Thoracic aorta (tissue), 2 donors: Measurements from ENCODE around the gene MUC5B. TPM values are rescaled to one million over a fixed set of nuclear protein-coding genes. Genes with fewer than 3 reads are reported as not detected.

Source experiments
- ATAC-seq: fragments of 150-250 bp; one replicate; pipeline ENCODE4 v1.8.0; 2017; ENCODE audit warnings: low read depth; ENCODE audit not compliant: insufficient number of reproducible peaks, low FRiP score
- DNase-seq: peaks from one replicate; pipeline ENCODE4 v3.0.0-alpha.2; 2020; ENCODE audit warnings: low spot score
- H3K27ac ChIP-seq, 2 donors: fragments of 200-600 bp; sonication (generic); 1 replicate in 1 of 2; 2 replicates in 1 of 2; pipeline ENCODE4 v1.5.1; 2016; ENCODE audit warnings: mild to moderate bottlenecking in 2 of 2, moderate library complexity in 2 of 2
- H3K27me3 ChIP-seq: fragments of 200-600 bp; sonication (generic); replicated peaks from 2 replicates; pipeline ENCODE4 v1.6.0; 2016; ENCODE audit warnings: mild to moderate bottlenecking; ENCODE audit not compliant: insufficient read depth
- H3K36me3 ChIP-seq: fragments of 200-600 bp; sonication (generic); one replicate; pipeline ENCODE4 v1.5.1; 2016
- H3K4me1 ChIP-seq, 2 donors: fragments of 200-600 bp; sonication (generic); 1 replicate in 1 of 2; 2 replicates in 1 of 2; pipeline versions ENCODE4 v1.5.1 to v1.6.0; 2016; ENCODE audit warnings: low read depth in 2 of 2, mild to moderate bottlenecking in 1 of 2; ENCODE audit not compliant: control insufficient read depth in 1 of 2
- H3K4me3 ChIP-seq: fragments of 200-600 bp; sonication (generic); 2 replicates; pipeline ENCODE4 v1.5.1; 2016; ENCODE audit warnings: mild to moderate bottlenecking
- H3K9me3 ChIP-seq: fragments of 200-600 bp; sonication (generic); 2 replicates; pipeline ENCODE4 v1.5.1; 2016
- CTCF ChIP-seq: fragments of 200-600 bp; sonication (generic); IDR thresholded peaks from one replicate; pipeline ENCODE4 v1.5.1; 2019; ENCODE audit warnings: antibody characterized with exemption
- total RNA-seq, 2 donors: library from RNA; depleted of rRNA; stranded (reverse); fragments of >200 nt; gene quantifications; one replicate each; pipeline versions ENCODE4 v1.1.0 to v1.2.3, GENCODE V29; 2016

MUC5B gene
- total RNA-seq, 2 donors from 2014 or later: not detected

GRCh38 chr11:1293619-1294015, 70.8 kb downstream of the MUC5B start:
- Histone ChIP-seq H3K36me3 (peaks cover 53% of the 10 kb centered on the region), H3K27me3 (no peaks in the 10 kb centered on the region), H3K27ac (no peak overlapping the region), H3K4me1 (peaks cover 0 to 5% of the 10 kb centered on the region in 2 donors), H3K9me3 (no peaks in the 10 kb centered on the region), H3K4me3 (no peak overlapping the region)
- ATAC-seq: no peak
- TF ChIP-seq CTCF: no peak
- no peak for DNase-seq

DNA sequence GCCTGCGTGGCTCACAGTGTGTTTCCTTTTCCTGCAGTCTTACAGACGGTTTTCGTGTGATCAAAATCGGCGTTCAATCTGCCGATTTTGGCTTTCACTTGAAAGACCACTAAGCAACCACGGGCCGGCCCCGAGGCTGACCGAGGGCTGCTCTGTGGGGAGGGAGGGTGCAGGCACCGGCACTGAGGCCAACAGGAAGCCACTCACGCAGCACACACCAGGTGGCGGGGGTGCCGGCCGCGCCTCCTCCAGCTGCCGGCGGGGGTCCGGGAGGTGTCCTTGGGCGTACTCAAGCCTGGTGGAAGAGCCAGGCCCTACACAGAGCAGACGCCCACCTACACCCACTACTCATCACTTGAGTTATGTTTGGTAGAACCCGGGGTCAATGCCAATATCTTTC, 72.2 kb downstream of the MUC5B start:
- H3K9me3 ChIP-seq: no peaks in the 10 kb centered on the region
- H3K4me1 ChIP-seq: peaks cover 6 to 18% of the 10 kb centered on the region in 2 donors
- H3K36me3 ChIP-seq: peaks cover 38% of the 10 kb centered on the region
- ATAC-seq (no peak), DNase-seq (no peak)
- H3K27ac ChIP-seq: no peak overlapping the region
- no peak for TF ChIP-seq CTCF
- H3K27me3 ChIP-seq: no peaks in the 10 kb centered on the region
- no peak overlapping the region for H3K4me3 ChIP-seq

- no peak for DNase-seq
- Histone ChIP-seq H3K36me3 (peaks cover 33% of the 10 kb centered on the region), H3K27ac (no peak overlapping the region), H3K4me3 (no peak overlapping the region), H3K27me3 (no peaks in the 10 kb centered on the region), H3K4me1 (peaks cover 8 to 23% of the 10 kb centered on the region in 2 donors), H3K9me3 (no peaks in the 10 kb centered on the region)
- no peak for TF ChIP-seq CTCF
- no peak for ATAC-seq
Measured at GRCh38 chr11:1295591-1295990, 72.7 kb downstream of the MUC5B start.

- H3K27me3 ChIP-seq: no peaks in the 10 kb centered on the region
- no peak overlapping the region for H3K4me3 ChIP-seq
- peaks cover 33% of the 10 kb centered on the region for H3K36me3 ChIP-seq
- no peak for TF ChIP-seq CTCF
- peaks cover 8 to 27% of the 10 kb centered on the region in 2 donors for H3K4me1 ChIP-seq
- no peaks in the 10 kb centered on the region for H3K9me3 ChIP-seq
- ATAC-seq: no peak
- H3K27ac ChIP-seq: no peak overlapping the region
- no peak for DNase-seq
Measured at GRCh38 chr11:1296287-1296686, 73.4 kb downstream of the MUC5B start.

- ATAC-seq: no peak
- H3K36me3 ChIP-seq: peaks cover 33% of the 10 kb centered on the region
- no peak for DNase-seq
- no peak overlapping the region for H3K27ac ChIP-seq
- no peaks in the 10 kb centered on the region for H3K27me3 ChIP-seq
- no peaks in the 10 kb centered on the region for H3K9me3 ChIP-seq
- no peak for TF ChIP-seq CTCF
- H3K4me1 ChIP-seq: peaks cover 8 to 28% of the 10 kb centered on the region in 2 donors
- no peak overlapping the region for H3K4me3 ChIP-seq
Measured at GRCh38 chr11:1297011-1297575, 74.2 kb downstream of the MUC5B start.
